Osteoblast (primary cell): ENCODE measurements around the gene BTC. TPM values are rescaled to one million over a fixed set of nuclear protein-coding genes. Genes with fewer than 3 reads are reported as not detected.

Experiments used
- DNase-seq: peaks from one replicate; pipeline ENCODE4 v3.0.0; 2011; ENCODE audit warnings: low spot score, mixed read lengths; ENCODE audit not compliant: insufficient read length; ENCODE audit errors: missing footprints
- H2AFZ ChIP-seq: 2 replicates; pipeline ENCODE4 v1.6.0; 2011; ENCODE audit warnings: mild to moderate bottlenecking, low read length
- H3K27ac ChIP-seq: 2 replicates; pipeline ENCODE4 v1.5.1; 2011; ENCODE audit warnings: mild to moderate bottlenecking, low read depth, low read length, moderate library complexity
- H3K27me3 ChIP-seq: 2 replicates; pipeline ENCODE4 v1.6.0; 2012; ENCODE audit warnings: mild to moderate bottlenecking, control low read depth, inconsistent platforms, low read length, moderate library complexity; ENCODE audit not compliant: insufficient read depth
- H3K36me3 ChIP-seq: 2 replicates; pipeline ENCODE4 v1.5.1; 2011; ENCODE audit warnings: mild to moderate bottlenecking, low read length, control low read depth, moderate library complexity; ENCODE audit not compliant: insufficient read depth
- H3K4me1 ChIP-seq: 2 replicates; pipeline ENCODE4 v1.5.1; 2011; ENCODE audit warnings: mild to moderate bottlenecking, low read length, control low read depth, moderate library complexity; ENCODE audit not compliant: insufficient read depth
- H3K4me2 ChIP-seq: 2 replicates; pipeline ENCODE4 v1.6.0; 2011; ENCODE audit warnings: mild to moderate bottlenecking, low read length; ENCODE audit not compliant: insufficient read depth
- H3K4me3 ChIP-seq: fragments of 200-600 bp; sonication (generic); 3 replicates; pipeline ENCODE4 v1.5.1; 2012; ENCODE audit warnings: mild to moderate bottlenecking, low read length, inconsistent platforms; ENCODE audit not compliant: insufficient read depth
- H3K79me2 ChIP-seq: 2 replicates; pipeline ENCODE4 v1.6.0; 2012; ENCODE audit warnings: mild to moderate bottlenecking, low read length, control low read depth, inconsistent platforms; ENCODE audit not compliant: insufficient read depth
- H3K9me3 ChIP-seq: 2 replicates; pipeline ENCODE4 v1.5.1; 2011; ENCODE audit warnings: low read depth, low read length, control low read depth
- H4K20me1 ChIP-seq: 2 replicates; pipeline ENCODE4 v1.6.0; 2012; ENCODE audit warnings: mild to moderate bottlenecking, low read length, control low read depth; ENCODE audit not compliant: insufficient read depth
- CTCF ChIP-seq: IDR thresholded peaks from 2 replicates; pipeline ENCODE4 v1.5.1; 2011; ENCODE audit warnings: mild to moderate bottlenecking, low read depth, low read length, moderate library complexity; ENCODE audit errors: extremely low read depth
- total RNA-seq: library from RNA; depleted of rRNA; stranded (reverse); fragments of >200 nt; gene quantifications from 2 replicates; pipeline ENCODE4 v1.2.3, GENCODE V29; 2012

Gene BTC
- total RNA-seq, 1 donor, result 0.36 TPM

GRCh38 chr4:74772106-74772505 lies 22.2 kb downstream of the BTC start:
- no peak for DNase-seq
- no peak for TF ChIP-seq CTCF
- no peaks in the 10 kb centered on the region for H3K27me3 ChIP-seq
- H2AFZ ChIP-seq, result no peak overlapping the region
- peaks cover 5% of the 10 kb centered on the region for H3K4me1 ChIP-seq
- no peak overlapping the region for H3K4me2 ChIP-seq
- H3K4me3 ChIP-seq, result no peak overlapping the region
- H3K9me3 ChIP-seq, result no peaks in the 10 kb centered on the region
- H3K36me3 ChIP-seq, result no peaks in the 10 kb centered on the region
- no peaks in the 10 kb centered on the region for H4K20me1 ChIP-seq
- no peak overlapping the region for H3K27ac ChIP-seq
- no peaks in the 10 kb centered on the region for H3K79me2 ChIP-seq

GRCh38 chr4:74770226-74770910 lies 24.0 kb downstream of the BTC start:
- no peak overlapping the region for H2AFZ ChIP-seq
- no peaks in the 10 kb centered on the region for H3K9me3 ChIP-seq

GRCh38 chr4:74768857-74769525 lies 25.3 kb downstream of the BTC start:
- no peaks in the 10 kb centered on the region for H3K9me3 ChIP-seq
- TF ChIP-seq CTCF, result no peak
- no peak overlapping the region for H3K27ac ChIP-seq
- DNase-seq, result no peak
- H3K4me1 ChIP-seq, result peaks cover 3% of the 10 kb centered on the region
- no peaks in the 10 kb centered on the region for H3K79me2 ChIP-seq
- no peaks in the 10 kb centered on the region for H3K27me3 ChIP-seq
- H4K20me1 ChIP-seq, result no peaks in the 10 kb centered on the region
- H3K36me3 ChIP-seq, result no peaks in the 10 kb centered on the region
- no peak overlapping the region for H2AFZ ChIP-seq
- no peak overlapping the region for H3K4me2 ChIP-seq
- H3K4me3 ChIP-seq, result no peak overlapping the region

More at GRCh38 chr4:74770226-74770910, 24.0 kb downstream of the BTC start:
- H4K20me1 ChIP-seq, result no peaks in the 10 kb centered on the region
- no peak for DNase-seq
- H3K4me2 ChIP-seq, result no peak overlapping the region
- H3K36me3 ChIP-seq, result no peaks in the 10 kb centered on the region
- H3K4me1 ChIP-seq, result peaks cover 3% of the 10 kb centered on the region
- H3K27me3 ChIP-seq, result no peaks in the 10 kb centered on the region
- no peak overlapping the region for H3K27ac ChIP-seq
- TF ChIP-seq CTCF, result no peak
- no peak overlapping the region for H3K4me3 ChIP-seq
- H3K79me2 ChIP-seq, result no peaks in the 10 kb centered on the region

GRCh38 chr4:74764119-74764518 lies 30.2 kb downstream of the BTC start:
- peaks cover under 1% of the 10 kb centered on the region for H3K4me1 ChIP-seq
- H3K27ac ChIP-seq, result no peak overlapping the region
- DNase-seq, result no peak
- no peaks in the 10 kb centered on the region for H3K79me2 ChIP-seq
- TF ChIP-seq CTCF, result no peak
- H3K9me3 ChIP-seq, result no peaks in the 10 kb centered on the region
- H3K4me2 ChIP-seq, result no peak overlapping the region
- H2AFZ ChIP-seq, result no peak overlapping the region
- H3K4me3 ChIP-seq, result no peak overlapping the region
- no peaks in the 10 kb centered on the region for H3K27me3 ChIP-seq
- H4K20me1 ChIP-seq, result no peaks in the 10 kb centered on the region
- H3K36me3 ChIP-seq, result no peaks in the 10 kb centered on the region
